Stimulated activated naive CD4-positive, alpha-beta T cell (primary cell): Measurements from ENCODE around the gene VKORC1.

ENCODE experiments used
- DNase-seq, 6 experiments: peaks; one replicate each; lab custom pipeline; 2025; lab: John Stamatoyannopoulos, UW

Gene VKORC1

DNA sequence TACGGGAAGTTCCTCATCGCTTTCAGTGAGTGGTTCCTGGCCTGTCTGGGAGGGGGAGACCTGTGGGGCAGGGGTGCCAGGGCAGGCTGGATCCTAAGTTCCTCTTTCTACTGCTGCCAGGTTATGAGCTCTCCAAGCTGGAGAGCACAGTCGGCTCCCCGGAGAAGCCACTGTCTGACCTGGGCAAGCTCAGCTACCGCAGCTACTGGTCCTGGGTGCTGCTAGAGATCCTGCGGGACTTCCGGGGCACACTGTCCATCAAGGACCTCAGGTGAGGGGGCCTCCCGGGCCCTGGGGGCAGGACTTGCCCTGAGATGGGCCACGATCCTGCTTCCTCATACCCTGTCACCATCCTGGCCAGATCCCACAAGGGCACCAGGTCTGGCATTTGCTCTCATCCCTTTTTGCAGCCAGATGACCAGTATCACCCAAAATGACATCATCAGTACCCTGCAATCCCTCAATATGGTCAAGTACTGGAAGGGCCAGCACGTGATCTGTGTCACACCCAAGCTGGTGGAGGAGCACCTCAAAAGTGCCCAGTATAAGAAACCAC, 35.8 kb upstream of the VKORC1 start:
- no peak for DNase-seq

DNA sequence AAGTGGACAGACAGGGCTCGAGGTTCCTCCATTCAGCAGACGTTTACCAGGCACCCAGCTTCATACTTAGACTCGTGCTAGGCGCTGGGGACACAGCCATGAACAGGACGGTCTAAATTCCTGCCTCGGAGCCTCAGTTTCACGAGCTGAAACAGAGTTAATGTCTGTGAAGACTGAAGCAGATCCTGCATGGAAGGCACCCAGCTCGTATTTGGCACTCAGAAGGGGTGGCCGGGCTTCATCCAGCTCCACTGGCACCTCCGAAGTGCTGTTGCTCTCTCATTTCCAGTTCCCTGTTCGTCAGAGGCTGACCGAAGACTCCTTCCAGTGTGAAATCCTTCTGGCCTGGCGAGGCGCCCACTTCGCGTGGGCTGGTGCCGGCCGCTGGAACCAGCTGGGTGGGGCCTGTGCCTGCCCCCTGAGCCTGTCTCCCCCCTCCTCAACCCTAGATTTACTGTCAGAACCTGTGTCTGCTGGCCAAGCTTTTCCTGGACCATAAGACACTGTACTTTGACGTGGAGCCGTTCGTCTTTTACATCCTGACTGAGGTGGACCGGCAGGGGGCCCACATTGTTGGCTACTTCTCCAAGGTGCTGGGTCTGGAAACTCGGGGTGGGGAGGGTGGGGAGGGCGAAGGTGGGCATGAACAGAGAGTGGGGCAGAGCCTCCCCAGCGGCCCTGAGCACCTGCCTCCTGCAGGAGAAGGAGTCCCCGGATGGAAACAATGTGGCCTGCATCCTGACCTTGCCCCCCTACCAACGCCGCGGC, 35.2 kb upstream of the VKORC1 start:
- no peak for DNase-seq

DNA sequence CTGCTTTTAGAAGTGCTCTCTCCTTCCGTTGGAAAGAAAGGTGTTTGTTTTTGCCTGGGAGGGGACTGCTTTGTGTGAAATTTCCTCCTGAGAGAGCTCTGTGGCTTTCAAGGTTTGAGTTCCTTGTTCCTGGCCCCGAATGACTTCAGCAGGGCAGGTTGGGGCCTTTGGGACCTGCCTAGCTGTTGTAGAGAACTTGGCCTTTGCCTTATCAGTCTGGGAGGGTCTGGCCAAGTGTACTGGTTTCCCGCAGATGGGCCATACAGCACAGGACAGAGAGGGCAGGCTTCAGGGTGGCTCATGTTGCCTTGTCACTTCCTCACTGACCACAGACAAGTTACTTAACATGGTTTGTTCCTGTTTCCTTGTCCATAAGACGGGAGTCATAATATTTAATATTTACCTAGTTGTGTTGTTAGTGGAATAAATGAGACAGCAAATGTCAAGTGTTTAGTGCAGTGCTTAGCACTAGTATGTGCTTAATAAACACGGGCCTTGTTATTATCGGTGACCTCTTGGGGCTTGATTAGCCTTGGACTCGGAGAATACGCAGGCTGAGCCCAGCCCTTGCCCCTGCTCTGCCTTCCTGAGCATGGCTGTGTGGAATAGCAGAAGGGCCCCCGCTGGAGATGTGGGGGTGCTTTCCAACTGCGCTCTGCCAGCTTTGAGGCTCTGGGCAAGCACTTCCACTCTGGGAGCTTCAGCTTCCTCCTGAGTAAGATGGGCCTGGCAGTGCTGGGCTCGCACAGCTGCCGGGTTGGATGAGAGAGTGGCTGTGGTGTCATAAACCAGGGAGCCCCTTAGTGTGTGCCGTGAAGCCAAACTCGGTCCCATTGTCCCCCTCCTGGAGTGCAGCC, 34.3 kb upstream of the VKORC1 start:
- no peak for DNase-seq

DNA sequence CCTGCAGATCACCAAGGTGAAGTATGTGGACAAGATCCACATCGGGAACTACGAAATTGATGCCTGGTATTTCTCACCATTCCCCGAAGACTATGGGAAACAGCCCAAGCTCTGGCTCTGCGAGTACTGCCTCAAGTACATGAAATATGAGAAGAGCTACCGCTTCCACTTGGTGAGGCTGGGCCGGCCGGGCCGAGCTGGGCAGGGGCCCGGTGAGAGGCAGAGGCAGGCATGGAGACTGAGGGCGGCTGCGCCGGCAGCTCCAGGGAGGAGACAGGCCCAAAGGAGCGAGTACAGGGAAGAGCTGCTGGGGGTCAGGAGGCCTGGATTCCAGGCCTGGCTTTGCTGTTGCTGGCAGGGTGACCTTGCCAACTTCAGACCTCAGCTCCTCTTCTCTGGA, 32.6 kb upstream of the VKORC1 start:
- DNase-seq = no peak

DNA sequence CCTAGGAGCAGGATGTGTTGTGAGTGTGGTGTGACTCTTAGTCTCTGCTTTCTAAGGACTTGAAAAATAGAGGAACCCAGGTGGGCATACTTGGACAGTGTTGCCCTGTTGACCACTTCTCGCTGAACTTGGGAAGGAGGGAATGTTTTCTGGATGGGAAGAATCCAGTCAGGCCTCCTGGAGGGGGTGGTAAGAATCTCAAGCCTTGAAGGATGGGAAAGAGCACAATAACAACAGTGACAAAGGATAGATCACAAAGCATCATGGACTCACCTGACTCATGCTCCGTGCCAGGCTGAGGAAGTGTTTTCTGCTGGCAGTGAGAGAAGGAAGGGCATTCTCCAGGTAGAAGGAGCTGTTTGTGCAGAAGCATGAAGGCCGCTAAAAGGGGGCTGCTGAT, 31.2 kb upstream of the VKORC1 start:
- DNase-seq = no peak

DNA sequence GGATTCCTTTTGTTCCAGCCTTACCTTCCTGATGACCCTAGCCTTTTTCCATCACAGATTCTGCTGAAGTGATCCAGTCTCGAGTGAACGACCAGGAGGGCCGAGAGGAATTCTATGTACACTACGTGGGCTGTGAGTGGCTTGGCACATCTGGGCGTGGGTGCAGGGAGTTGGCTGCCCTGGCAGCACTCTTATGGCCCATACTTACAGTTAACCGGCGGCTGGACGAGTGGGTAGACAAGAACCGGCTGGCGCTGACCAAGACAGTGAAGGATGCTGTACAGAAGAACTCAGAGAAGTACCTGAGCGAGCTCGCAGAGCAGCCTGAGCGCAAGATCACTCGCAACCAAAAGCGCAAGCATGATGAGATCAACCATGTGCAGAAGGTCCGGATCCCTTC, 25.5 kb upstream of the VKORC1 start:
- no peak for DNase-seq

DNA sequence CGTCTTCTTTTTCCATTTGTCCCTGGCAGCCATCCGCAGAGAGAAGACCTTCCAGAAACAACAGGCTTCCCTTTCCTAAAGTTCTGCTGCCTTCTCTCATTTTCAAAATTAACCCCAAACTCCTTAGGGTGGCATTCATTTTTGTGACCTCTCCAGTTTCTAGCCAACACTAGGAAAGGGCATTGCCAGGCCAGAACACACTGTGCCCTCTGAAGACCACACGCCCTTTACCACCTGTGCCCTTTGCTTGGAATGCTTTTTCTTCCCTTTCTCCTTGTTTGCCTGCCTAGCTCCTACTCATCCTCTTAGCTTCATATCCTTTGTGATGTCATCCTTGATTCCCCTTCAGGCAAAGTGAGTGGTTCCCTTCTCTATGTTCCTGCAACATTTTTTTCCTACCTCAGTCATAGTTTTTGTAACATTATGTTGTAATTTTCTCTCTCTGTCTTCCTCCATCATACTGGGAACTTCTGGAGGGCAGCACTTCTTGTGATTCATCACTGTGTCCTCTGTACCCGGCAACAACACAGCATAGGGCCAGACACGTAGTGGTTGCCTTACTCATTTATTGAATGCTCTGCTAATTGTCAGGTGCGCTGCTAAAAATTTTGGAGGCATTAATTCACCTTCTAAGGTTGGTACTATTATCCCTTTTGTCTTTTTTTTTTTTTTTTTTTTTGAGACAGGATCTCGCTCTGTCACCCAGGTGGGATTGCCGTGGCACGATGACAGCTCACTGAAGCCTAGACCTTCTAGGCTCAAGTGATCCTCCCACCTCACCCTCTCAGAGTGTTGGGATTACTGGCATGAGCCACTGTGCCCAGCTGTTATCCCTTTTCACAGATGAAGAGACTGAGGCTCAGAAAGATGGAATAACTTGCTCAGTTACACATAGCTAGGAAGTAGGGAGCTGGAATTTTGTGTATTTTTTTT, 23.9 kb upstream of the VKORC1 start:
- DNase-seq = no peak

DNA sequence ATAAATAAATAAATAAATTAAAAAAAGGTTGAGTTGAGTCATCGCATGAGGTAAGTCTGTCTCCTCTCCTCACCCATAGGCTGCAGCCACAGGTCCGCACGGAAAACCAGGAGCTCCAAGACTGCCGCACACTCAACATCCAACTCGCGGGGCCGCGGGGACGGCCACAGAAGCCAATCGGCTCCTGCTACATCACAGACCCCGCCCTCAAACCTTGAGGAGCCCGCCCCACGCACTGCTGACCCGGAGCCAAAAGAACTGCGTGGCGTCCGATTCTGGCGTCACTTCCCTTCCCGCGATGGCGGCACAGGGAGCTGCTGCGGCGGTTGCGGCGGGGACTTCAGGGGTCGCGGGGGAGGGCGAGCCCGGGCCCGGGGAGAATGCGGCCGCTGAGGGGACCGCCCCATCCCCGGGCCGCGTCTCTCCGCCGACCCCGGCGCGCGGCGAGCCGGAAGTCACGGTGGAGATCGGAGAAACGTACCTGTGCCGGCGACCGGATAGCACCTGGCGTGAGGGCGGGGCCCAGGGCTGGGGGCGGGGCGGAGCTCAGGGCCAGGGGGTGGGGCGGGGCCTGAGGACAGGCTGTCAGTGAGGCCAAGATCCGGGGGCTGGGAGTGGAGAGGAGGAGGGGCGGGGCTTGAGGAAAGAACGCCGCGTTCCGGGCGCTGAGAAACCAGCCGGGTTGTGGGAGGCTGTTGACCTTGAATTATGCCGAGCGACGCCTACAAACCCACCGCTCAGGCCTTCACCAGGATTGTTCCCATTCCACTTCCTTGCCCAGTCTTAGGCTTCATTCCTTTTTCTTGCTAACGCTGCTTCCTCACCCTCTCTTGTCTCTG, 23.0 kb upstream of the VKORC1 start, which contains the start of gene KAT8:
Gene KAT8 (plus strand): TSS at position 281 of the 839 bp plus-strand sequence. CDS start 18 bp downstream, at position 299.
- DNase-seq = peak; percentile 93 to 99 (median 96)

DNA sequence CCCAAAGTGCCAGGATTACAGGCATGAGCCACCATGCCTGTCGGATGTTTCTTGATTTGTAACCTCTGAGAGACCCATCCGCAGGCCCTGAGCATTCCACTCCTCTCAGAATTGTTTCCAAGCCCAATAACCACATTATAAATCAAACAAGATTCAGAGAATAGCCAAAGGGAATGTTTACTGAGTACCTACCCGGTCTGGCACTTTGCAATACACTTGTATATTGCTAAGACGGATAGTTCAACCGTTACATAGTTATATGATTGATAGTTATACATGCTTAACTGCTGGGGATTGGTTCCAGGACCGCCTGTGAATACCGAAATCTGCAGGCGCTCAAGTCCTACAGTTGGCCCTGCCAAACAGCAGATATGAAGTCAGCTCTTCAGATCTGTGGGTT, 19.9 kb upstream of the VKORC1 start:
- no peak for DNase-seq

DNA sequence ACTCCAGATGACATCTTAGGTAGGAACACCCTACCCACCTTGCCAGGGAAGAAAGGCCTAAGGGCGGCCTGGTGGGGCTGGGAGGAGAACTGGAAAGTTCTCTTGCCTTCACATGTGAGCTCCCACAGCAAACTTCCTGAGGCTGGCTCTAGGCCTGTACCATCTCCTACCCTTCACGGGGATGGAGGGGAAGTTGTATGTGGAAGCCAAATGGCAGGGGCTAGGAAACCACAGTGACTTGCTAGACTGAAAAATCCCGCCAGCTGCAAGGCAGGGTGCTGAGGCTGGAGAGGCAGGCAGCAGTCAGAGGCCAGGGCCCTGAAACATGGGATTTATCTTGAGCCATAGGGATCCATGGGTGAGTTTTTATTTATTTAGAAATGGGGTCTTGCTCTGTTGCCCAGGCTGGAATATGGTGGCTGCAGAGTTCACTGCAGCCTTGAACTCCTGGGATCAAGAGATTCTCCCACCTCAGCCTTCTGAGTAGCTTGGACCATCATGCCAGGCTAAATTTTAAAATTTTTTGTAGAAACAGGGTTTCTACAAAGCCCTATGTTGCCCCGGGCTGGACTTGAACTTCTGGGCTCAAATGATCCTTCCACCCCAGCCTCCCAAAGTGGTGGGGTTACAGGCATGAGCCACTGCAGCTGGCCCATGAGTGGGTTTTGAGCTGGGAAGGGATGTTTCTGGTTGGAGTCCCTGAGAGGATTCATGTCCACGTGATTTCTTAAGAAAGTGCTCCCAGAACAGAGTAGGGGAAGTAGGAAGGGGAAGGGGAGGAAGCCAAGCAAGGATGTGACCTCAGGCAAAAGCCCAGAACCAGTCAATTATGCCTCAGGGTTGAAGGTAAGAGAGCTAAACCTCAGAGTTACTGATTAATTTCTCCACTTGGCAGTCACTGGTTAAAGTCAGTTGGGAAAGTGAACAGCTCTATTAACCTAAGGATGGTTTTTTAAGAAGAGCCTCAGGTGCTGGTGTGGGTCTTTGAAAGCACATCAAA, 18.8 kb upstream of the VKORC1 start:
- no peak for DNase-seq

DNA sequence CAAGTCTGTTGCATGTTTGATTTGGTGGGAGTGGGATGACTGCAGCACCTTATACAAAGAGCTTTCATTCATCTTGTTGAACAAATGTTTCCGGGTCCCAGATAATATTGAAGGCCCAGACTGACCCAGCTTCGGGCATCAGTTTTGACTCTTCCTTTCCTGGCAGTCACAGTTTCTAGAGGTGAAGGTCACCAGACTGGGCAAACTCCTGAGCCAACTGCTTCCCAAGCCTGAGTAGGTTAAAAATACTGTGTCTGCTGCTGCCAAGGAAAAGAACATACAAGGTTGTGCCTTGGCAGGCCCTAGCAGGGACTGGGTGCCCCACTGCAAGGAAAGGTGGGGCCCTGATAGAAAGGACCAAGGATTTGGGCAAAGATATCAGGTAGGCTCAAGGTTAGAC, 18.1 kb upstream of the VKORC1 start:
- no peak for DNase-seq

DNA sequence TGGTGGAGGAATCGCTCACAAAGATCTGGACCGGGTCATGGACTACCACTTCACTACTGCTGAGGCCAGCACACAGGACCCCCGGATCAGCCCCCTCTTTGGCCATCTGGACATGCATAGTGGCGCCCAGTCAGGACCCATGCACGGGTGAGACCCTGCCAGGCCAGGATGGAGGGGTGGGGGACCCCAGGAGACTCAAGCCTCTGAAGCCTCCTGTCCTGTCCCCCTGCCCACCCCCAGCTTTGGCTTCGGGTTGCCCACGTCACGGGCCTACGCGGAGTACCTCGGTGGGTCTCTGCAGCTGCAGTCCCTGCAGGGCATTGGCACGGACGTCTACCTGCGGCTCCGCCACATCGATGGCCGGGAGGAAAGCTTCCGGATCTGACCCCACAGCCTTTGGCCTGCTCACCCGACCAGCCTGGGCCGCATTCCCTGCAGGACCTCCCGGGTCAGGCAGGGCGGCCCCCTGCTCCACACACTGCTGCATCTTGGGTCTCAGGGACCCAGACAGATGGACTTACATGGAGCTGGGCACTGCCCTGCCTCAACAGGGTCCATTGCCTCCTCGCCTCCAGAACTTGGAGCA, 17.4 kb upstream of the VKORC1 start:
- no peak for DNase-seq

DNA sequence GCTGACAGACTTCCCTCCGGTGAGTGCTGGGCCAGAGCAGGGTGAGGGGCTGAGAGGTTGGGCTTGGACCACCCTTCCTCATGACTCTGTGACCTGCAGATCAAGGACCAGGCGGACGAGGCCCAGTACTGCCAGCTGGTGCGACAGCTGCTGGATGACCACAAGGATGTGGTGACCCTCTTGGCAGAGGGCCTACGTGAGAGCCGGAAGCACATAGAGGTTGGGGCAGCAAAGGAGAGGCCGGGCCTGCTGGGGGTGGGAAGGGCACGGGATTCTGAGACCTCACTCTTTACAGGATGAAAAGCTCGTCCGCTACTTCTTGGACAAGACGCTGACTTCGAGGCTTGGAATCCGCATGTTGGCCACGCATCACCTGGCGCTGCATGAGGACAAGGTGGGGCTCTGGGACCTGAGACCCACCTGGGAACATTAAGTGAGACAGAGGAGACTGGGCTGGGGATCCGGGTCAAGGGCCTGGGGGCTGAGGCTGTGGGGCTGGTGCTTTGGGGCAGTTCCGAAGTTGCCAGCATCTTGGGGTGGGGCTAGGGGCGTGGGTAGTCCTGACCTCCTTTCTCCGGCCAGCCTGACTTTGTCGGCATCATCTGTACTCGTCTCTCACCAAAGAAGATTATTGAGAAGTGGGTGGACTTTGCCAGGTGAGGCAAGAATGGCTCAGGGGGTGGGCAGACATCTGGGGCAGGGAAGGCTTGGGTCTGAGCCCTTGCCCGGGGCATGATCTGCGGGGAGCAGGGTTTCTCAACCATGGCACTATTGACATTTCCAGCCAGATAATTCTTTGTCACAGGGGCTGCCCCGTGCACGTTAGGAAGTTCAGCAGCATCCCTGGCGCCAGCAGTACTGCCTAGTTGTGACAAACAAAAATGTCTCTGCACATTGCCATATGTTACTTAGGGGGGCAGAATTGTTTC, 15.8 kb upstream of the VKORC1 start:
- no peak for DNase-seq

DNA sequence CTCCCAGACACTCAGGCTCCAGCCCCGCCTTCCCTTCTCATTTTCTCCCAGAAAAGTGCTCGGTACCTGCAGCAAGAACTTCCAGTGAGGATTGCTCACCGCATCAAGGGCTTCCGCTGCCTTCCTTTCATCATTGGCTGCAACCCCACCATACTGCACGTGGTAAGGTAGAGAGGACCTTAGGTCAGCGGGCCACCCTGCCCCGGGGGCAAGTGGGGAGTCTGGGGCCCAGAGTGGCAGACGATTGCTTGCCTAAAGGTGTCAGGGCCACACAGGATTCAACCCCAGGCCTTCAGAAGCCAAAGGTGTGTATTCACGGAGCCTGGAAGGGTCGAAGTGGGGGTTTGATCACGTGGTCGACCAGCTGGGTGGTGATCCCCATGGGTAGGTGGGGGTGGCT, 15.0 kb upstream of the VKORC1 start:
- no peak for DNase-seq

DNA sequence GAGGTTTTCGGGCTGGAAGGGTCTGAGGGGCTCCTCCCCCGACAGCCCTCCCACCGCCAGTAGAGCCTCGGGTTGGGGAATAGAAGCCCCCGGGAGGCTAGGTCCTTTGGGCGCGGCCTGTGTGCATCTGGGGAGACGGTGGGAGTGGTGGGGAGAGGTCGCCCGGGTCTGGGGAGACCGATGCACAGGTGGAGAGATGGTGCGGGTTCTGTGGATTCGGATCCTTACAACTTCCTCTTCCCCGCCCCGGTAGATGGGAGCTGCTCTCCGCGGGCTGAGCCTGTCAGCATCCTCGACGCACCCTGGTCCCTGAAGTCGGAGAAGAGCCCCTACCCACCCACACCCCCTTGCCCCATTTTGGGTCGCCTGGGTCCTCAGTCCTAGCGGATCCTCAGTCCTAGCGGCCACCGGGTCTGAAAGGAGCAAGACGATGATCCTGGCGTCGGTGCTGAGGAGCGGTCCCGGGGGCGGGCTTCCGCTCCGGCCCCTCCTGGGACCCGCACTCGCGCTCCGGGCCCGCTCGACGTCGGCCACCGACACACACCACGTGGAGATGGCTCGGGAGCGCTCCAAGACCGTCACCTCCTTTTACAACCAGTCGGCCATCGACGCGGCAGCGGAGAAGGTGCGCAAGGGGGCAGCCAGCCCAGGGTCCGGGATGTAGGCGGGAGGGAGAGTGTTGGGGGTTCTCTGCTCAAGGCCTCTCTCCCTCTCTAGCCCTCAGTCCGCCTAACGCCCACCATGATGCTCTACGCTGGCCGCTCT, 14.4 kb upstream of the VKORC1 start:
- no peak for DNase-seq

DNA sequence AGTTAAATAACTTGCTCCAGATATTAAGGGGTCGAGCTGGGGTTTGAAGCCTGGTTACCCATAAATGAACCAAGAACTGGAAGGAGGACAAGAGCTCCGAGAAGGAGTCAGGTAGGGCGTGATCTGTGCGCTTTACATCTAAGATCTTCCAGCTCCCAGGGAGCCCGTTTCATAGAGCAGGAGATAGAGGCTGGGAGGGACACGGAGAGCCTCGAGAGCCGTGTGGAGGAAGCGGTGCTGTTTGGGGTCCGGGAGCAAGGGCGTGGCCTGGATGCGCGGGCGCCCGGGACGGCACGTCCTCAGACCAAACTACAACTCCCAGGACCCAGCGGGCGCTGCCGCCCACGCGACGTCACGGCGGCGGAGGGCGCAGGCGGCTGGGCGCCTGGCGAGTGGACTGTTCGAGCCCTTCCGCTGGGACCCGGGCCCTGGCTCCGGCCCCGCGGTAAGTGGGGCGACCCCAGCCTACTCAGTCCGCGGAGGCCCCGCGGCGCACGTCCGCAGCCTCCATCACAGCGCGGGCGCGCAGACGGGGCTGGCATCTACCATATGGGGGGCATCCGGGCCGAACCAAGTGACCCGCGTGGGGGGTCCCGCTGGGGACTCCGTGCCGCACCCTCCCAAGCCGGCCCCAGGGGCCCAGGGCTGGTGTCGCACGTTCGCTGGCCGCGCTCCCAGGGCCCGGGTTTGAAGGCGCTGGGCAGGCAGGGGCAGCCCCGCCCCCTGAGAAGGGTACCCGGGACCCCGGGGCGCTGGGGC, 13.6 kb upstream of the VKORC1 start, which contains the start of gene BCKDK:
Gene BCKDK (plus strand): TSS at position 352 of the 759 bp plus-strand sequence. CDS start 838 bp downstream, outside the sequence.
- peak; percentile 13 to 59 (median 32) for DNase-seq
